Myocyte (in vitro differentiated cells): ENCODE results near the gene MPHOSPH9. TPM values are rescaled to one million over a fixed set of nuclear protein-coding genes. Genes with fewer than 3 reads are reported as not detected.
A peak's percentile ranks its signal among the peaks of the same experiment; 100 is the strongest.
"Not testable (repeated sequence)": the region's sequence is repeated elsewhere in the genome, so short reads cannot be mapped to it uniquely, and the experiment has no call there.

Experiments used
- DNase-seq: peaks from one replicate; pipeline ENCODE4 v3.0.0-alpha.2; 2012; ENCODE audit warnings: low read depth
- total RNA-seq: library from RNA; depleted of rRNA; stranded (reverse); fragments of >200 nt; gene quantifications from 2 replicates; pipeline ENCODE4 v1.2.3, GENCODE V29; 2014

The MPHOSPH9 gene
- total RNA-seq, 1 donor from 2014 or later, result 54.4 TPM

- no peak for DNase-seq
Observed at GRCh38 chr12:123261196-123261595, 28.3 kb upstream of the MPHOSPH9 start.

- no peak for DNase-seq
Observed at GRCh38 chr12:123260081-123260480, 27.1 kb upstream of the MPHOSPH9 start.

GRCh38 chr12:123258593-123258992, 25.7 kb upstream of the MPHOSPH9 start:
- no peak for DNase-seq

- DNase-seq, result peak; percentile 39
Observed at GRCh38 chr12:123254853-123255446, 22.0 kb upstream of the MPHOSPH9 start.

- DNase-seq, result no peak
Observed at GRCh38 chr12:123253641-123254459, 20.9 kb upstream of the MPHOSPH9 start.

GRCh38 chr12:123252365-123252764, 19.4 kb upstream of the MPHOSPH9 start:
- not testable (repeated sequence) for DNase-seq

GRCh38 chr12:123251403-123252076, 18.6 kb upstream of the MPHOSPH9 start:
- no peak for DNase-seq

GRCh38 chr12:123250471-123251383, 17.8 kb upstream of the MPHOSPH9 start:
- DNase-seq, result no peak

- DNase-seq, result not testable (repeated sequence)
Observed at GRCh38 chr12:123248996-123249741, 16.2 kb upstream of the MPHOSPH9 start.

GRCh38 chr12:123248129-123248528, 15.2 kb upstream of the MPHOSPH9 start:
- DNase-seq, result not testable (repeated sequence)

- DNase-seq, result no peak
Observed at GRCh38 chr12:123245678-123246077, 12.7 kb upstream of the MPHOSPH9 start.

GRCh38 chr12:123243671-123244262, 10.8 kb upstream of the MPHOSPH9 start:
- no peak for DNase-seq

- DNase-seq, result peak; percentile 22
Observed at GRCh38 chr12:123242116-123242904, 9.4 kb upstream of the MPHOSPH9 start.

GRCh38 chr12:123238961-123239360, 6.0 kb upstream of the MPHOSPH9 start:
- DNase-seq, result no peak

GRCh38 chr12:123238330-123238682, 5.4 kb upstream of the MPHOSPH9 start:
- DNase-seq, result no peak

GRCh38 chr12:123237646-123238329, 4.8 kb upstream of the MPHOSPH9 start:
- peak; percentile 74 for DNase-seq

- no peak for DNase-seq
Observed at GRCh38 chr12:123233505-123234308, 766 bp upstream of the MPHOSPH9 start.

- no peak for DNase-seq
Observed at GRCh38 chr12:123232472-123232806, 502 bp downstream of the MPHOSPH9 start.
